HEK293 (cell line): ENCODE data around the gene OPCML.

Experiments used
- TF ChIP-seq, protein P1 (sequence below): fragments of 450-650 bp; formaldehyde crosslinking; IDR thresholded peaks from 2 replicates; pipeline ENCODE4 v1.5.1; 2016; ENCODE audit warnings: missing biosample characterization, missing genetic modification characterization
- TF ChIP-seq, protein P2 (sequence below): fragments of 450-650 bp; formaldehyde crosslinking; IDR thresholded peaks from 2 replicates; pipeline ENCODE4 v1.5.1; 2016; ENCODE audit warnings: missing biosample characterization, missing genetic modification characterization

DNA sequence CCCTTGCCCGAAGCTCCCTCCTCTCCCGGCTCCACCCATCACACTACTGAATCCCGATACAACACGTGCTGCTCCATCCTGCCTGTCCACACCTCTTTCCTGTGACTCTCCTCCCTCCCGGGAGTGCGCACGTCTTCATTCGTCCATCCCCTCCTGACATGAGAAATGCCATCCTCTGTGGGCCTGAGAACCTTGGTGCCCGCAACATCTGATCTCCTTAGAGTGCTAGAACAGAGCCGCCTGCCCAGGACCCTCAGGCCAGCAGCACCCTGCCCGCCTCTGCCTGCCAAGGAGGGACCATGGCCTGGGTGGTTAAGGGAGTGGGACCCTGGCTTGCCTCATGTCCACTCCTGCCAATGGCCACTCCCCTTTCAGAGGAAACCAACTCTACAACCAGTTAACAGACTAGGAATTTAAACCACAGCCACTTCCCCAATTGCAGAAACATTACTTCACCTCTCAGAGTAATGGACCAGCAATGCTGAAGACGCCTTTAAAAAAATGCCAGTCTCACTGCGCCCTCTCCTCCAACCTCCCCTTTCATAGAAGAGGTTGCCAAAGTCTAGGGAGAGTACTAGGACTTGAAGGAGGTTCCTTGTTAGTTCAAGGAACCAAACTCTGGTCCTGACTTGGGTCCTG lies 466.3 kb downstream of the OPCML start:
- TF ChIP-seq, protein P1, sequence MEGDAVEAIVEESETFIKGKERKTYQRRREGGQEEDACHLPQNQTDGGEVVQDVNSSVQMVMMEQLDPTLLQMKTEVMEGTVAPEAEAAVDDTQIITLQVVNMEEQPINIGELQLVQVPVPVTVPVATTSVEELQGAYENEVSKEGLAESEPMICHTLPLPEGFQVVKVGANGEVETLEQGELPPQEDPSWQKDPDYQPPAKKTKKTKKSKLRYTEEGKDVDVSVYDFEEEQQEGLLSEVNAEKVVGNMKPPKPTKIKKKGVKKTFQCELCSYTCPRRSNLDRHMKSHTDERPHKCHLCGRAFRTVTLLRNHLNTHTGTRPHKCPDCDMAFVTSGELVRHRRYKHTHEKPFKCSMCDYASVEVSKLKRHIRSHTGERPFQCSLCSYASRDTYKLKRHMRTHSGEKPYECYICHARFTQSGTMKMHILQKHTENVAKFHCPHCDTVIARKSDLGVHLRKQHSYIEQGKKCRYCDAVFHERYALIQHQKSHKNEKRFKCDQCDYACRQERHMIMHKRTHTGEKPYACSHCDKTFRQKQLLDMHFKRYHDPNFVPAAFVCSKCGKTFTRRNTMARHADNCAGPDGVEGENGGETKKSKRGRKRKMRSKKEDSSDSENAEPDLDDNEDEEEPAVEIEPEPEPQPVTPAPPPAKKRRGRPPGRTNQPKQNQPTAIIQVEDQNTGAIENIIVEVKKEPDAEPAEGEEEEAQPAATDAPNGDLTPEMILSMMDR (tag by site-specific recombination), result no peak
- TF ChIP-seq, protein P2, sequence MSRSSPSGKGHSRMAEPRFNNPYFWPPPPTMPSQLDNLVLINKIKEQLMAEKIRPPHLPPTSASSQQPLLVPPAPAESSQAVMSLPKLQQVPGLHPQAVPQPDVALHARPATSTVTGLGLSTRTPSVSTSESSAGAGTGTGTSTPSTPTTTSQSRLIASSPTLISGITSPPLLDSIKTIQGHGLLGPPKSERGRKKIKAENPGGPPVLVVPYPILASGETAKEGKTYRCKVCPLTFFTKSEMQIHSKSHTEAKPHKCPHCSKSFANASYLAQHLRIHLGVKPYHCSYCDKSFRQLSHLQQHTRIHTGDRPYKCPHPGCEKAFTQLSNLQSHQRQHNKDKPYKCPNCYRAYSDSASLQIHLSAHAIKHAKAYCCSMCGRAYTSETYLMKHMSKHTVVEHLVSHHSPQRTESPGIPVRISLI, result no peak
